Measurements from ENCODE around the gene SNAPC2.
A peak's percentile ranks its signal among the peaks of the same experiment; 100 is the strongest.

Gene SNAPC2

DNA sequence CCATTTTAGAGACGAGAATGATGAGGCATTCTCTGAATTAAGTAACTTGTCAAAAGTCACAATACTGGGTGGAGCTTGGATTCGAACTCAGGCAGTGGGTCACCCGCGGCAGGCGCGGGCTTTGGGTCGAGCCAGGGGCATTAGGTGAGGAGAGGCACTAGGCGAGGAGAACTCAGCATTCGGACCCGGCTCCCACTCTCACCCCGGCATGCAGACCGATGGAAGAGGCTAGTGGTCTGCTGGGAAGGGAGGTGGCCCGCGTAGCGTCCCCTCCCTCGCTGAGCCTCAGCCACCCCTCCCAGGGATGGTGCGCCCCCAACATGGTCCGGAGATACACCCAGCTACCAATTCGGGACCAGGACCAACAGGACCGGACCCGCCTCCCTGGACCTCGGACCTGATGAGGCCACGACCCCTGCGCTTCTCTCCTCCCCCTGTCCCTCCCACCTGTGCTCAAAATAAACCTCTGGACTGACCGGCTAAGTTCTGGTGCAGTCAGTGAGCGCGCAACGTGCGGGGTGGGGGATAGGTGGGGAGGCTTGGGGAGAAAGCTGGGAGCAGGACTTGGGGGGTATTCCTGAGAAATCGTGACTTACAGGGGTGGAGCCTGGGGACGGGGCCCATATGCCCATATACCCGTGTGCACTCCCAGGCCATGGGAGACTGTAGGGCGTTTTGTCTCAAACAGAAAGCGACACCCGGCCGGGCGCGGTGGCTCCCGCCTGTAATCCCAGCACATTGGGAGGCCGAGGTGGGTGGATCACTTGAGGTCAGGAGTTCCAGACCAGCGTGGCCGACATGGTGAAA, 1.3 kb upstream of the SNAPC2 start:
- FAIRE-seq = no peak
- TF ChIP-seq POLR2A (IDR thresholded peaks at IDR 0.05; ENCODE audit: low read depth, low read length) = no peak

DNA sequence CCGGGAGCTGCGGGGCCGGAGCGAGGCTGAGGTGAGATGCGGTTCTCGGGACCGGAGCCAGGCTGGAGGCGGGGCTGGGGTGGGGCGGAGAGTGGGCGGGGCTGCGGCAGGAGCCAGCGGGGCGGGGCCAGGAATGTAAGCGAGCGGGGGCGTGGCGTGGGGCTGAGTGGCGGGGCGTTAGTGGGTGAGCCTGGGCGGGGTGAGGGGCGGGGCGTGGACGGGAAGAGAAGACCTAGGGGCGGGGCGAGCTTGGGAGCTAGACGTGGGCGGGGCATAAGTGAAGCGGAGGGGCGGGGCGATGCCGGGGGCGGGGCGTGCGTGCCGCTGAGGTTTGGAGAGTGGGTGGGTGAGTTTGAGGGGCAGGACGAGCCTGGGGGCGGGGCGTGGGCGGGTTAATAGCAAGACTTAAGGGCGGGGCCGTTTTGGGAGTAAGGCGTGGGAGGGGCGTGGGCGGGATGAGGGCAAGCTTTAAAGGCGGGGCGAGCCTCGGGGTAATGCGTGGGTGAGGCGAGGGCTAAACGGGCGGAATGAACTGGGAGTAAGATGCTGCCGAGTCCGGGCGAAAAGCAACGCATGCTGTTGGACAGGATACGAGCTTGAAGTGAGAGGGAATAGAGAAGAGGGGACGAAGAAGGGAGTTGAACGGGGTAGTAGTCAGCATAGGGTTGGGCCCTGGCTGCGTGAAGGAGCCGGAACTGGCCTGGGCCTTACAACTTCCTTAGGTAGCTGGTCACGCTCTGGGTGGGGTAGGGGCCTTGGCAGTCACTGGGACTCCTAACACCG, 572 bp downstream of the SNAPC2 start:
- FAIRE-seq (peak; percentile 15), DNase-seq (ENCODE audit: insufficient read length, low spot score) (peak; percentile 86)
- TF ChIP-seq POLR2A (IDR thresholded peaks at IDR 0.05; ENCODE audit: low read depth, low read length) = peak; percentile 45; the same call in 1 of the 2 replicates

More for the DNA sequence above, 1.3 kb upstream of the SNAPC2 start:
- DNase-seq (ENCODE audit: insufficient read length, low spot score) = no peak

DNA sequence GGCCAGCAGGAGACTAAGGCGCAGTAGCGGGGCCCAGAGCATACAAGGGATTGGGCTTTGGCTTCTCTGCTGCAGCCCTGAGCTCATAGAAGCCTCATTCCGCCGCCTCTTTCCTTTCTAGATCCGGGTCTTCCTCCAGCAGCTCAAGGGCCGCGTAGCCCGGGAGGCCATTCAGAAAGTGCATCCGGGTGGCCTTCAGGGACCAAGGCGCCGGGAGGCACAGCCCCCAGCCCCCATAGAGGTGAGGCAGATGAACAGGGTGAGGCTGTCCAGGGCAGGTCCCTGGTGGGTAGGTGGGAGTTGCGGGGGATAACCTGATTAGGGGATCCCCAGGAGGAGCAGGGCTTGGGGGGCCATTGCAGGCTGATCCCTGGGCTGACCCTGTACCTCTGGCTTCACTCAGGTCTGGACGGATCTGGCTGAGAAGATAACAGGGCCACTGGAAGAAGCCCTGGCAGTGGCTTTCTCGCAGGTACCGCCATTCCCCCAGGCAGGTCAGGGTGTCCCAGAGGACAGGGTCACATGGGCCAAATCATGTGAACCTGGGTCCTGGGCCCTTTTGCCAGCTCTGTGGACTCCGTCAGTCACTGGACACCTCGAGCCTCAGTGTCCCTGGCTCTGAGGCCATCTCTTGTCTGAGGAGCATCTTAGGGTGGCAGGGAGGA, 1.3 kb downstream of the SNAPC2 start:
- TF ChIP-seq POLR2A (IDR thresholded peaks at IDR 0.05; ENCODE audit: low read depth, low read length) = no peak
- DNase-seq (ENCODE audit: insufficient read length, low spot score) (no peak), FAIRE-seq (no peak)

DNA sequence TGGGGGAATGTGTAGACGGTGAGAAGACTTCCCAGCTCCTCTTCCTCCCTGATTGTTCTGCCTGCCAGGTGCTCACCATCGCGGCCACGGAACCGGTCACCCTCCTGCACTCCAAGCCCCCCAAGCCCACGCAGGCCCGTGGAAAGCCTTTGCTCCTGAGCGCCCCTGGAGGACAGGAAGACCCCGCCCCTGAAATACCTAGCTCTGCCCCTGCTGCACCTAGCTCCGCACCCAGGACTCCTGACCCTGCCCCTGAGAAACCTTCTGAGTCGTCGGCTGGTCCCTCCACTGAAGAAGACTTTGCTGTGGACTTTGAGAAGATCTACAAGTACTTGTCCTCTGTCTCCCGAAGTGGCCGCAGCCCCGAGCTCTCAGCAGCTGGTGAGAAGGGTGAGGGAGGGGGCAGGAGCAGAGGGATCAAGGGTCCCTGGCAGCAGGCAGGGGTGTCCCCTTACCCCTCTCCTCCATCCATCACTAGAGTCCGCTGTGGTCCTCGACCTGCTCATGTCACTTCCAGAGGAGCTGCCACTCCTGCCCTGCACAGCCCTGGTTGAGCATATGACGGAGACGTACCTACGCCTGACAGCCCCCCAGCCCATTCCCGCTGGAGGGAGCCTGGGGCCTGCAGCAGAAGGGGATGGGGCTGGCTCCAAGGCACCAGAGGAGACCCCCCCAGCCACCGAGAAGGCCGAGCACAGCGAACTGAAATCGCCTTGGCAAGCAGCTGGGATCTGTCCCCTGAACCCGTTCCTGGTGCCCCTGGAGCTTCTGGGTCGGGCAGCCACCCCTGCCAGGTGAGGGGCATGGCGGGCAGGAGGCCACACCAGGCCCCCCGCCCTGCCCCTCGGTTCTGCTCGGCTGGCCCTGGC, 2.1 kb downstream of the SNAPC2 start:
- TF ChIP-seq POLR2A (IDR thresholded peaks at IDR 0.05; ENCODE audit: low read depth, low read length) = no peak
- FAIRE-seq = no peak
- no peak for DNase-seq (ENCODE audit: insufficient read length, low spot score)

DNA sequence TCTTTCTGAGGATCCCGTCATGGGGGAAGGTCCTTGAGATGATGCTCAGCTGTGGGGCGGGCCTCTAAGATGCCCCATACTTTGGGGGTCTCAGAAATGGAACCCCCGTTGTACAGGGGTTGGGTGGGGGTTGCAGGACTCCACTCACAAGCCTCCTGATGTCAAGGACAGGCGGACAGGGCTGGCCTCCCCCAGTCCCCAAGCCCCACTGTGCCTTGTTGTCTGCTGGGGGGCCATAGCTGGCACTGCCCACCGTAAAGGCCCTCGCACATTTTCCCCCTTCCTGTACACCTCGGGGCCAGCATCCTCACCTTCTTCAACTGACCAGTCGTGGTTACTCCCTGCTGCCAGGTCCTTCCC, 2.7 kb downstream of the SNAPC2 start:
- DNase-seq (ENCODE audit: insufficient read length, low spot score) (no peak), FAIRE-seq (no peak)
- no peak for TF ChIP-seq POLR2A (IDR thresholded peaks at IDR 0.05; ENCODE audit: low read depth, low read length)

DNA sequence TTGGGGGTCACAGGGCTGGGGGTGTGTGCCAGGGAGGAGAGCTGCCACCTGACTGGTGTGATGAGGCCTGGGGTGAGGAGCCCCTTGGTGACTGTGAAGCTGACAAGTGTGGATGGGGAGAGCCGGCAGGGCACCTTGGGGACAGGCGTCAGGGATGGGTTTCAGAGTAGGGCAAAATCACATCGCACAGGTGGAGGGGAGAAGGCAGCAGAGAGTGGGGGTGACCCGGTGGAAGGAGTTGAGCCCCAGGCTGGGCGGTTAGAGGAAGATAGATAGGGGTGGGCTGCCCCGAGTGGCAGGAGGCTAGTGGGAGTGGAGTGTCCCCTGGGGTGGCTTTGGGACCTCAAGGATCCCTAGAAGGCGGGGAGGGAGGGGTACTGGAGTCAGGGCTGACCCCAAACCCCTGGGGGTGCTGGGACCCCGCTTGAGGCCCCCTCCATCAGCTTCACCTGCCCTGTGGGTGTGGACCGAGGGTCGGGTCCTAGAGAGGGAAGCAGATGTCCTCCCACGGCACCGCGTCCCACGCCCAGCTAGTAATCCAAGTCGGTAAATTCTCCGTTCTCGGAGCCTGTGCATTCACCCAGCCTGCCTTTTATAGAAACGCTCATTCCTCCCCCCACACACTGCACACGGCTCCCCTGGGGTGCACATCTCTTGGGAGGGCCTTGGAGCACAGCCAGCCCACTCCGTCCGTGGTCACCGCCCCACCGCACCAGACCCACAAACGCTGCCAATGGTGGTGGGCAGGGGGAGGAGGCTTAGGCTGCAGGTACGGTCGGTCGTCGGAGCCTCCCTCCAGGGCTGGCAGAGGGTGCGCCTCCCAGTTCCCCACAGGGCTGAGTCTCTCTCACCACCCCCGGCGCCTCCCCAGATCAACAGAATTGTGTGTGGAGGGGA, 3.4 kb downstream of the SNAPC2 start:
- FAIRE-seq (no peak), DNase-seq (ENCODE audit: insufficient read length, low spot score) (no peak)
- no peak for TF ChIP-seq POLR2A (IDR thresholded peaks at IDR 0.05; ENCODE audit: low read depth, low read length)

DNA sequence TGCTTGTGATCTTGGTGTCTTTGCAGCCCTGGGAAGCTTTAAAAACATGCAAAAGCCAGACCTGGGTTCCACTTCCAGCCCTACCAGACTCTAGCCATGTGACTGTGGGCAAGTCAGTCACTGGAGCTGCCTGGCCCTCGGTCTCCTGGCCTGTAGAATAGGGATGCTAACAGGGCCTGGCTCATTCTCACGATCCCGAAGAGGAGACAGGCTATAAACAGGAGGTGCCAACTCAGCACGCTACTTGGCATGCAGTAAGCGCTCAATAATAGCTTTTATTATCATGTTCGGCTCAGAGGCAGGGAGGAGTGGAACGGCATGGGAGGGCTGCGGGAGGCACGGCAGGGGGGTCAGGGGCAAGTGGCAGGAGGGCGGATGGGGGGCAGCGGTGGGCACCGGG, 4.1 kb downstream of the SNAPC2 start:
- no peak for TF ChIP-seq POLR2A (IDR thresholded peaks at IDR 0.05; ENCODE audit: low read depth, low read length)
- DNase-seq (ENCODE audit: insufficient read length, low spot score) = no peak
- no peak for FAIRE-seq

DNA sequence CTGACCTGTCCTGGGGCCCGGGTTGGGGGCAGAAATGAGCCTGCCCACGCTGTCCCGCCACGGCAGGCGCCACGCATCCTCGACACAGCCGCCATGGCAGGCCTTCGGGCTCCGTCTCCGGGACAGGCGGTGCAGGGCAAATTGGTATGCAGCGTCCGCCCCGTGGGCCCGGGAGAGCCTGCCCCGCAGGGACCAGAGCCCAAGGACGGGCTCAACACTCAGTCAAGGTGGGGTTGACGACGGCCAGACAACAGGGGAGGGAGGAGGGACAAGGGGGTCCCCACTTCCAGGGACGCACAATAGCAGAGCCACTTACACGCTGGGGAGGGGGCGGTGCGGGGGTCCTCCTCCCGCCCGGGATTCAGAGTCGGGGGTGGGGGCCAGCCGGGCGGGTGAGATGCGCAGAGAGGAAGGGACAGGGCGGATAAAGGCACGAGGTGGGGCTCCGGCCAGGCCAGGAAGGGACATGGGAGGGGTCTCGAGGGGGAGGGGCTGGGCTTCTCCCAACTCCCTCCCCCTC, 4.6 kb downstream of the SNAPC2 start:
- no peak for FAIRE-seq
- DNase-seq (ENCODE audit: insufficient read length, low spot score) = no peak
- no peak for TF ChIP-seq POLR2A (IDR thresholded peaks at IDR 0.05; ENCODE audit: low read depth, low read length)

DNA sequence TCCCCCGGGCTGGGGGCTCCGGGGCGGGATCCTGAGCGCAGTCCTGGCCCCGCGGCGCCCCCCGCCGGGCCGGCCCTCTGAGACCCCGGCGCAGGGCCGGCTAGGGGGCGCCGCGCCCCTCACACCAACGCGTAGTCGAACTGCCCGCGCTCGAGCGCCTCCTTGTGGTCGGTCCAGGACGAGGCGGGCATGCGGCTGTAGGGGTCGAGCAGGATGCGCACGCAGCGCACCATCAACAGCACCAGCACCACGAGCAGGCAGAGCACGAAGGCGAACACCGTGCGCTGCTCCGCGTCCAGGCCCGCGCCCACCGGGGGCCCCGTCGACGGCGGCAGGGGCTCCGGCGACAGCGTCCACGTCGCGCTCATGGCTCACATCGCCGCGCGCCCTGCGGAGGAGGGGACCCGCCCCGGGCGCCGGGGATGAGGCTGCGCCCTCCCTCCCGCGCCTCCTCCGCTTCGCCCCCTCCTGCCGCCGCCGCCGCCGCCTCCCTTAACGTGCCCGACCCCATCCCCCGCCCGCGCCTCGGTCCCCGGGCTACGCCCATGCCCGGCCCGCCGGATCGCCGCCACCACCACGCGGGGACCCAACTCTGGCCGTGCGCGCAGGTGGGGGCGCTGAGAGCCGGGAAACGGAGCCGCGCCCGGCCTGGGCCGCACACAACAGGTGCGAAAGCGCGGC, 5.2 kb downstream of the SNAPC2 start:
- FAIRE-seq (no peak), DNase-seq (ENCODE audit: insufficient read length, low spot score) (peak; percentile 93)
- no peak for TF ChIP-seq POLR2A (IDR thresholded peaks at IDR 0.05; ENCODE audit: low read depth, low read length)

DNA sequence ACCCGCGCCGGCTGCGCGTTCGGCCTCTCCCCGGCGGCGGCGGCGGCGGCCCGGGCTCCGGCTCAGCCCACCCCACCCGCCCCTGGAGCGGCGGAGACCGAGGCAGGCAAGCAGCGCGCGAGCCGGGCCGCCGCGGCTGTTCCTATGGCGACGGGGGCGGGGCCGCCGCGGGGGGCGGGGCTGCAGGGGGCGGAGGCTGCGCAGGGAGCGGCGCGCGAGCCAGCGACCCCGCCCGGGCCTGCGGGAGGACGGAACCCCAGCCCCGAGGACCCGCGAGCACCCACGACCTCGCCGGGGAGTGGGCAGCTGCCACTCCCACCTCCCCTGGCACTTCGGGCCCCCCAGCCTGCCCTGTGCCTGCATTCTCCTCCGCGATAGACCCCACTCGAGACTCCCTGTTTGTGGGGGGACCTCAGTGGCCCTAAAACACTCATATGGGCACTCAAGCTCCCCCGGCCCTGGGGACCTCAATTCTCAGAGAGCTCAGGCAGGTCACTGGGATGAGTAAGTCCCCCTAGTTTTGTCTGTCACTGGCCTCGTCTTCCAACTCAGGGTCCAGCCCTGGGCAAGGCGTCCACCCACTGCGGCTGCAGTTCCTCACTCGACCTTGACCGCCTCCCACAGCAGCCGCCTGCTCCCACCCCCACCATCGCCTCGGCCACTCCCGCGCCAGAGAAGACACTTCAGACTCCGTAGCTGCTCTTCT, 6.0 kb downstream of the SNAPC2 start, which contains the start of gene CTXN1:
Gene CTXN1 (minus strand): TSS at position 115 of the 706 bp plus-strand sequence. CDS start 597 bp downstream, outside the sequence.
- DNase-seq (ENCODE audit: insufficient read length, low spot score) (peak; percentile 75), FAIRE-seq (no peak)

More for the DNA sequence above, 6.0 kb downstream of the SNAPC2 start, which contains the start of gene CTXN1:
- no peak for TF ChIP-seq POLR2A (IDR thresholded peaks at IDR 0.05; ENCODE audit: low read depth, low read length)

Measured in H54 (cell line).